ENCODE results near the gene CACNA1D. TPM values are rescaled to one million over a fixed set of nuclear protein-coding genes. Genes with fewer than 3 reads are reported as not detected.
"Not testable (repeated sequence)": the region's sequence is repeated elsewhere in the genome, so short reads cannot be mapped to it uniquely, and the experiment has no call there.

CACNA1D gene
- total RNA-seq (2014; rRNA removed; shearing (Covaris generic)): not detected in 2 replicates

DNA sequence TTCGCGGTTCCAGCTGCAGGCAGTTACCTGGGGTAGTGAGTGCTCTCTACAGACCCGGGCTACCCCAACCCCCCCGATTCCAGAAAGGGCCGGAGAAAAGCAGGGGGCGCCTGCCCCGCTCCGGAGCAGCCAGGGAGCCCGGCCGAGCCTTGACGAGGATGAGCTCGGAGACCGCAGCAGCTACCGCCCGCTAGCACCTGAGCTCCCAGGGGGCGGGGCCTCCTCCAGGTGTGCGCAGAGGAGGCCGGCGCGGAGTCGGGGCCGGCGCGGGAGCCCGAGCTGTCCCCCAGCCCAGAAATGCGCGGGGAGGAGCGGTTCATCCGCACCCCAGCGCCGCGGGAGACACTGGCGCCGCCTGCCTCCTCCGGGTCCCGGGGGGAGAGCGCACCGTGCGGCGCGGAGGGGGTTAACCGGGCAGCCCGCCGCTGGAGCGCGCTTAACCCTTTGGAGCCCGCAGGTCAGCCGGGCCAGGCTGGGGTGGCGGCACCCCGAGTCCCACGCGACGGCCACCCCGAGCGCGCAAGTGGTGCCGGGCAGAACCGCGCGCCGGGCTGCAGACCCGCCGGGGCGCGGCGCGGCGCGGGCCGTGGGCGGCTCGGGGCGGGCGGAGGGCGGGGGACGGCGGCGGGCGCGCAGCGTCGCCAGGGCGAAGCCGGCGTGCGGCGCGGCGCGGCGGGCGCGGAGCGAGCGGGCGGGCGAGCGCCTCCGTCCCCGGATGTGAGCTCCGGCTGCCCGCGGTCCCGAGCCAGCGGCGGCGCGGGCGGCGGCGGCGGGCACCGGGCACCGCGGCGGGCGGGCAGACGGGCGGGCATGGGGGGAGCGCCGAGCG lies at the start of gene CACNA1D:
TSS of gene CACNA1D (plus strand) at position 649 of the 829 bp plus-strand sequence. CDS start 556 bp downstream, outside the sequence.
- no peak within 1 kb of the TSS for H3K4me3 ChIP-seq
- DNase-seq (ENCODE audit: low read depth in 1 of 2, low spot score in 2 of 2): no peak
- peaks cover 45% of the 10 kb centered on the region for H3K27me3 ChIP-seq (replicated peaks)

DNA sequence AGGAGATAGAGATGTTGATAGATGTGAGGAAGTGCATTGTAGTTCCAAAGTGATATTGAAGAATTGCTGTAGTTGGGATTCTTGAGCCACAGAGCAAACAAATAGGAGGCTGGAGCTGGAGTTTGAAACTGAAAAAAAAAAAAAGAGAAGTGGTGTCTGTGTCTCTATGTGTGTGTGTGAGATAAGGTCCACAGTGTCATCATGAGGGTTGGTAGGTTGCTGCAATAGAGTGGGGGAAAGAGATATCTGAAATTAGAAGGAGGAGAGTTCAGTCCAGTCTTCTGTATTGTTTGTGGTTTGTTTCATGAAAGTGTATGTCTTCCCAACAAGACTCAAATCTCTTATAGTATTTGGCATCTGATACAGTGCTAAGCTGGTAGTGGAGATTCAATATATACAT lies 37.3 kb upstream of the CACNA1D start:
- H3K4me3 ChIP-seq: no peak overlapping the region
- no peak overlapping the region for H3K27ac ChIP-seq
- no peak for DNase-seq (ENCODE audit: low read depth in 1 of 2, low spot score in 2 of 2)

More for the DNA sequence above, at the start of gene CACNA1D:
- H3K27ac ChIP-seq: no peak within 1 kb of the TSS
- H3K4me1 ChIP-seq (replicated peaks): peaks cover 3% of the 10 kb centered on the region; the same call in 1 of the 2 replicates
- no peaks in the 10 kb centered on the region for H3K9me3 ChIP-seq (replicated peaks)
- no peaks in the 10 kb centered on the region for H3K36me3 ChIP-seq

DNA sequence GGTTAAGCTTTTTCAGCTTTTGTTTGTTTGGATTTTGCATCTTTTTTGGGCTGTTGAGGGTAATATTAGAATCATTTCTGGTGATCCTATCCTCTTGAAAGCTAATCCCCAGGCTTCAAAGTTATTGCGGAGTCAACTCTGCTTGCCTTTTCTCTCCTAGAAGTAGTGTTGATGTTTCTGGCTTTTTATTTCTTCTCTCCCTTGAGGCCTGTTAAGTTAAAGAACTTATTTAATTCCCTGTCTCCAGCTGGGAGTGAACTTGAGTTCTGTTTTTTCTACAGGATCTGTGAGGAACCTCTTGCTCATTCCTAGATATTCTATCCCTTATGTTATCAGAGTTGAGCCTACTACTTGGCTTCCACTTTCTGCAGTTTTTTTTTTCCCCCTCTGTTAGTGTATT lies 34.1 kb upstream of the CACNA1D start:
- no peaks in the 10 kb centered on the region for H3K36me3 ChIP-seq
- H3K27ac ChIP-seq: no peak overlapping the region
- H3K4me3 ChIP-seq: no peak overlapping the region
- no peaks in the 10 kb centered on the region for H3K27me3 ChIP-seq (replicated peaks)
- no peak for DNase-seq (ENCODE audit: low read depth in 1 of 2, low spot score in 2 of 2)
- H3K4me1 ChIP-seq (replicated peaks): no peaks in the 10 kb centered on the region
- no peaks in the 10 kb centered on the region for H3K9me3 ChIP-seq (replicated peaks)

More for the DNA sequence above, 37.3 kb upstream of the CACNA1D start:
- H3K9me3 ChIP-seq (replicated peaks): no peaks in the 10 kb centered on the region
- H3K27me3 ChIP-seq (replicated peaks): no peaks in the 10 kb centered on the region
- H3K4me1 ChIP-seq (replicated peaks): no peaks in the 10 kb centered on the region
- H3K36me3 ChIP-seq: no peaks in the 10 kb centered on the region

DNA sequence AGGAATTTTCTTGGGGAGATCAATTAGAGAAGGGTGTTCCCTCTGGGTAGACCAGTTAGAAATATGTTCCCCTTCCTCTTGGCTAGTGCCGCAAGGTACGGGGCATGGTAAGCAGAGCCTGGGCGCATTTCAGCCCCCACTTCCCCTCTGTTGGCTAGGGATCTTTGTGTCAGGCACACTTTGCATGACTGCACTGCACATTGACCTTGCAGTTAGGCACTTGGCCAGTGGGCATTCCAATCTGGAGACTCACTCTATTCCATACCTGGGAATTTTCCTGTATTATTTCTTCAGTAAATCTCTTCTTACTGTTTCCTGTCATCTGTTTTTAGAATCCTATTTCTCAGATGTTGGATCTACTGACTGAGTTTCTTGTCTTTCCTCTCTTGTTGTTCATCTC lies 30.0 kb upstream of the CACNA1D start:
- no peak overlapping the region for H3K4me3 ChIP-seq
- no peak overlapping the region for H3K27ac ChIP-seq
- no peaks in the 10 kb centered on the region for H3K27me3 ChIP-seq (replicated peaks)
- no peaks in the 10 kb centered on the region for H3K9me3 ChIP-seq (replicated peaks)
- no peaks in the 10 kb centered on the region for H3K36me3 ChIP-seq
- no peaks in the 10 kb centered on the region for H3K4me1 ChIP-seq (replicated peaks)
- DNase-seq (ENCODE audit: low read depth in 1 of 2, low spot score in 2 of 2): no peak

DNA sequence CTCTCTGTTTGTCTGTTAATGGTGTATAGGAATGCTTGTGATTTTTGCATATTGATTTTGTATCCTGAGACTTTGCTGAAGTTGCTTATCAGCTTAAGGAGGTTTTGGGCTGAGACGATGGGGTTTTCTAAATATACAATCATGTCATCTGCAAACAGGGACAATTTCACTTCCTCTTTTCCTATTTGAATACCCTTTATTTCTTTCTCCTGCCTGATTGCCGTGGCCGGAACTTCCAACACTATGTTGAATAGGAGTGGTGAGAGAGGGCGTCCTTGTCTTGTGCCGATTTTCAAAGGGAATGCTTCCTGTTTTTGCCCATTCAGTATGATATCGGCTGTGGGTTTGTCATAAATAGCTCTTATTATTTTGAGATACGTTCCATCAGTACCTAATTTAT lies 24.7 kb upstream of the CACNA1D start:
- H3K9me3 ChIP-seq (replicated peaks); H3K27me3 ChIP-seq (replicated peaks); H3K36me3 ChIP-seq; H3K4me3 ChIP-seq; DNase-seq (ENCODE audit: low read depth in 1 of 2, low spot score in 2 of 2); H3K4me1 ChIP-seq (replicated peaks); H3K27ac ChIP-seq: not testable (repeated sequence)

DNA sequence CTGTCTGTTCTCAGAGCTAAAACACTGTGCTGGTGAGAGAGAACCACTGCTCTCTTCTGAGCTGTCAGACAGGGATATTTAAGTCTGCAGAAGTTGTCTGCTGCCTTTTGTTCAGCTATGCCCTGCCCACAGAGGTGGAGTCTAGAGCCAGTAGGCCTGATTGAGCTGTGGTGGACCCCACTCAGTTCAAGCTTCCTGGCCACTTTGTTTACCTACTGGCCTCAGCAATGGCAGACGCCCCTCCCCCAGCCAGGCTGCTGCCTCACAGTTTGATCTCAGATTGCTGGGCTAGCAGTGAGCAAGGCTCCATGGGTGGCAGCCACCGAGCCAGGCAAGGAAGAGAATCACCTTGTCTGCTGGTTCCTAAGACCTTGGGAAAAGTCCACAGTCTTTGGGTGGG lies 21.0 kb upstream of the CACNA1D start:
- no peak for DNase-seq (ENCODE audit: low read depth in 1 of 2, low spot score in 2 of 2)
- Histone ChIP-seq H3K9me3 (replicated peaks) (no peaks in the 10 kb centered on the region), H3K36me3 (no peaks in the 10 kb centered on the region), H3K27me3 (replicated peaks) (0 out of 2 replicates have a peak, but pooled peaks cover 2% of the 10 kb centered on the region), H3K4me1 (replicated peaks) (no peaks in the 10 kb centered on the region), H3K27ac (no peak overlapping the region), H3K4me3 (no peak overlapping the region)

DNA sequence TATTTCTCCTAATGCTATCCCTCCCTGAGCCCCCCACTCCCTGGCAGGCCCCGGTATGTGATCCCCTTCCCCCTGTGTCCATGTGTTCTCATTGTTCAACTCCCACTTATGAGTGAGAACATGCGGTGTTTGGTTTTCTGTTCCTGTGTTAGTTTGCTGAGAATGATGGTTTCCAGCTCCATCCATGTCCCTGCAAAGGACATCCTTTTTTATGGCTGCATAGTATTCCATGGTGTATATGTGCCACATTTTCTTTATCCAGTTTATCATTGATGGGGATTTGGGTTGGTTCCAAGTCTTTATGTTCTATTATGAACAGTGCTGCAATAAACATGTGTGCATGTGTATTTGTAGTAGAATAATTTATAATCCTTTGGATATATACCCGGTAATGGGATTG lies 18.0 kb upstream of the CACNA1D start:
- not testable (repeated sequence) for H3K27me3 ChIP-seq (replicated peaks); H3K9me3 ChIP-seq (replicated peaks); H3K27ac ChIP-seq; DNase-seq (ENCODE audit: low read depth in 1 of 2, low spot score in 2 of 2); H3K4me3 ChIP-seq; H3K36me3 ChIP-seq; H3K4me1 ChIP-seq (replicated peaks)

DNA sequence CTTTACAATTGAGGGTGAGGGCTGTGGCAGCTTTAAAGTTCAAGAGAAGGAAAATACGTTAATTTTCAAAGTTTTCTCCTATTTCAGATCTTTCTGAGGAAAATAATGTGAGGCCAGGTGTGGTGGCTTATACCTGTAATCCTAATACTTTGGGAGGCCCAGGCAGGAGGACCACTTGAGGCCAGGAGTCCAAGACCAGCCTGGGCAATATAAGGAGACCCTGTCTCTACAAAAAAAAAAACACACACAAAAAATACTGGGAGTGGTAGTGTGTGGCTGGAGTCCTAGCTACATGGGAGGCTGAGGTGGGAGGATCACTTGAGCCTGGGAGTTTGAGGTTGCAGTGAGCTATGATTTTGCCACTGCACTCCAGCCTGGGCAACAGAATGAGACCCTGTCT lies 16.7 kb upstream of the CACNA1D start:
- not testable (repeated sequence) for DNase-seq (ENCODE audit: low read depth in 1 of 2, low spot score in 2 of 2); H3K36me3 ChIP-seq; H3K9me3 ChIP-seq (replicated peaks); H3K4me1 ChIP-seq (replicated peaks); H3K27ac ChIP-seq; H3K4me3 ChIP-seq; H3K27me3 ChIP-seq (replicated peaks)

DNA sequence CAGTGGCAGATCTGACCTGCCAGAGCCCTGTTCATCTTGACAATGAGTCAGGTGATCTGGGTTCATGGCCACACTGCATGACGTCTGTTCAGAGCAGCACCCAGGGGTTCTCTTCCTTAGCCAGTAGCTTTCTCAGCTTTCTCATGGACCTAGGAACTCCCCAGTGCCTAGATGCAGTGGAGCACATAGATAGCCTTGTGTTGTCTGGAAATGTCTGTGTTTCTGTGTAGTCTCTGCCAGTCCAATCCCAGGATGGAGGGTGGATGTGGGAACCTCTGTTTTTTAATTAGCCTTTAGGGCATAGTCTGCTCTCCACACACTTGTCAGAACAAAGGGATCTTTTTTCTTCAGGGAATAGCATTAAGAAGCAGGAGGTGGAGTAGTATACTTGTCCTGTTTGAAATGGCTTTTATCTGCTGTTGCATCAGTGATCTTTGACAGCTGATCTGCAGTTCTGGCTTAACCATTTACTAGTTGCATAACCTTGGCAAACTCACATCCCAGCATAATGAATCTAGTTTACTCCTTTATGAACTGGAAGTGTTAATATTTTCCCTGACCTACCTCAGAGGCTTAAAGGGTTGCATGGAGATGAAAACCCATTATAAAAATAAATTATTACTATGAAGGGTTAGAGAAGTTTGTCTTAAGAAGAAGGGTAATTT lies 16.1 kb upstream of the CACNA1D start:
- H3K4me3 ChIP-seq: no peak overlapping the region
- 0 out of 2 replicates have a peak, but pooled peaks cover 3% of the 10 kb centered on the region for H3K27me3 ChIP-seq (replicated peaks)
- no peak for DNase-seq (ENCODE audit: low read depth in 1 of 2, low spot score in 2 of 2)
- no peaks in the 10 kb centered on the region for H3K9me3 ChIP-seq (replicated peaks)
- H3K36me3 ChIP-seq: no peaks in the 10 kb centered on the region
- no peak overlapping the region for H3K27ac ChIP-seq
- no peaks in the 10 kb centered on the region for H3K4me1 ChIP-seq (replicated peaks)

DNA sequence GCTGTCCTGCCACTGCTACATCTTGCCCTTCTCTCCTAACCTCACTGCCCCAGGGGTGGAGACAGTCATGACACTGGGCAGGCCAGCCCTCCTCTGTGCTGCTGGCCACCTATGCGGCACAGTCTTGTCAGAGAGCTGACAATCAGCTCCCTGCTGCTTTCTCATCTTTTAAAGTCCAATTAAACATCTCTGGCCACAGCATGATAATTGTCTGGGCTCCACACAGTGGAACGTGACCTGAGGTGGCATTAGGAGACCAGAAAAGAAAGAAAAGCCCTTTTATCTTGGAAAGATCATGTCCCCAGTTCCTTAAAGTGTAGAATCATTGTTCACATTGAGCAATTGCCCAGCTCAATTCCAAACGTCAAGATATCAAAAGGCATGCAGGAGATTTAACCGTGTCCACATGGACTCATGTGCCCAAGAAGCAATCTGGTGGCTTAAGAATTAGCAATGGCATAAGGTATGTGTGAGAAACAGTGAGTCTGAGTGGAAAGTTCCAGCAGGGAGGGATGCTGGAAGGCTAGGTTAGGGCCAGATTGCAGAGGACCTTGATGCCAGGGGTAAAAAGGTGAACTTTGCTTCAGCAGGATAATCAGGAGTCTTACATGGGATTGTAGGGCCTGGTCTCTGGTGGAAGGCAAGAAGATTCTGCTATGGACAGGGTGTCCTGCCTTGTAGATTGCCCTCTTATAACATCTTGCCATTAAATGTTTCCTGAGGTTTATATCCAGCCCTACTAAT lies 15.3 kb upstream of the CACNA1D start:
- Histone ChIP-seq H3K9me3 (replicated peaks) (no peaks in the 10 kb centered on the region), H3K27ac (no peak overlapping the region), H3K4me3 (no peak overlapping the region), H3K36me3 (no peaks in the 10 kb centered on the region), H3K4me1 (replicated peaks) (no peaks in the 10 kb centered on the region), H3K27me3 (replicated peaks) (0 out of 2 replicates have a peak, but pooled peaks cover 3% of the 10 kb centered on the region)
- DNase-seq (ENCODE audit: low read depth in 1 of 2, low spot score in 2 of 2): no peak

DNA sequence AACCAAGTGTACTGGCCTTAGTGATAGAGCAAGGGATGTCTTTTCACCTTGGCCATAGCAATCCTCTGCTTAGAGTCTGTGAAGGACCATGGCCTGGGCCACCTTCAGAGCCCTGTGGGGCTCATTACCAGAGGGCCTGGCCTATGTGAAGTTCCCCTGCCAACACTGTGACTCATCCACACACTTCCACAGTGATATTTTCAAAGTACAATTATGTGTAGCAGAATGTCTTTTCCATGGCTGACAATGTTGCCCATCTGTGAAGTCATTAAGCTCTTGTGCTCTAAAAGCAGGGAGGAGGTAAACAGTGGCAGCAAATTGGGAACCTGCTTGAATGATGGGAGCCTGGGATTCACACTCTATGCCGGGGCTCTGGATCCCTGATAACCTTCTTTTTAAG lies 12.2 kb upstream of the CACNA1D start:
- Histone ChIP-seq H3K4me1 (replicated peaks) (no peaks in the 10 kb centered on the region), H3K36me3 (no peaks in the 10 kb centered on the region), H3K27ac (no peak overlapping the region), H3K27me3 (replicated peaks) (0 out of 2 replicates have a peak, but pooled peaks cover 3% of the 10 kb centered on the region), H3K9me3 (replicated peaks) (no peaks in the 10 kb centered on the region), H3K4me3 (no peak overlapping the region)
- no peak for DNase-seq (ENCODE audit: low read depth in 1 of 2, low spot score in 2 of 2)

DNA sequence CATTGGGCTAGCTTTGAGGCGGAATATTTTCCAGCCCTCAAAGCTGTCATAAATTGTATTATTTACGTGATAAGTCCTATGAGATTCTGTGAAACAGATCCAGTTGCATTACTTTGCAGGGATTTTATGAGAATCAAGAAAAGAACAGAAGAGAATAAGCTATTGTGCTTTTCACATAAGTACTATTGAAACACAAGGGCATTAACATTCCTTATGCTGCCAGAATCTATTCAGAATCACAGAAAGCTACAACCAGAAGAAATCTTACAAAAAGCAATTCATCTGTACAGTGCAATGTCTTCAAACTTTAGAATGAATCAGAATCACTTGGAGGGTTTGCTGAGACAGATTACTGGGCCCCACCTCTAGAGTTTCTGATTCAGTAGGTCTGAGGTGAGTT lies 10.6 kb upstream of the CACNA1D start:
- DNase-seq (ENCODE audit: low read depth in 1 of 2, low spot score in 2 of 2): no peak
- Histone ChIP-seq H3K27ac (no peak overlapping the region), H3K9me3 (replicated peaks) (no peaks in the 10 kb centered on the region), H3K36me3 (no peaks in the 10 kb centered on the region), H3K4me1 (replicated peaks) (no peaks in the 10 kb centered on the region), H3K27me3 (replicated peaks) (no peaks in the 10 kb centered on the region), H3K4me3 (no peak overlapping the region)

DNA sequence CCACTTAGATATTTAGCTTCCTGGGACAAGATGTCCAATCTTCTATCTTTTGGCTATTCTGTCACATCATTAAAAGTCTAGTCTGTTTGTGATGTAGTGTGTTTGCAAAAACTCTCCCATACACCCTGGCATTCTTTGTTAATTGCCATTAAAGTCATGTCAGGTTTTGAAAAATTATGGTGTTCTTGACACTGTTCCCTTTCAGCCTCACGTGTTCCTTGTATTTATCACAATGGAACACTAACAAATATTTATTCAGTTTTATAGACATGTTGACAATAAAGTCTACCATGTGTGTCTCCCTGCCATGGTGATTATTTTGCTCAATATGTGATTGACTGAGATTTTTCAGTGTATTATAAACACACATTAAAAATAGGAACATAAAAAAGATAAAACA lies 9.4 kb upstream of the CACNA1D start:
- H3K27ac ChIP-seq: no peak overlapping the region
- no peaks in the 10 kb centered on the region for H3K9me3 ChIP-seq (replicated peaks)
- no peaks in the 10 kb centered on the region for H3K27me3 ChIP-seq (replicated peaks)
- H3K36me3 ChIP-seq: no peaks in the 10 kb centered on the region
- DNase-seq (ENCODE audit: low read depth in 1 of 2, low spot score in 2 of 2): no peak
- no peak overlapping the region for H3K4me3 ChIP-seq
- H3K4me1 ChIP-seq (replicated peaks): no peaks in the 10 kb centered on the region
